D721Med (cell line): ENCODE data around the gene CTNNA3.

ENCODE experiments used
- DNase-seq: peaks from one replicate; pipeline ENCODE4 v3.0.0; 2011; ENCODE audit warnings: low spot score; ENCODE audit not compliant: insufficient read length
- FAIRE-seq: peaks from 2 replicates; lab custom pipeline; 2011; peaks lifted over from hg19 to GRCh38; lab: Jason Lieb, UNC
- TF ChIP-seq, protein P1 (sequence below): IDR thresholded peaks from 2 replicates; pipeline ENCODE4 v1.5.1; 2012; ENCODE audit warnings: mild to moderate bottlenecking, control low read depth; ENCODE audit not compliant: insufficient read depth; ENCODE audit errors: missing control alignments

Gene CTNNA3

DNA sequence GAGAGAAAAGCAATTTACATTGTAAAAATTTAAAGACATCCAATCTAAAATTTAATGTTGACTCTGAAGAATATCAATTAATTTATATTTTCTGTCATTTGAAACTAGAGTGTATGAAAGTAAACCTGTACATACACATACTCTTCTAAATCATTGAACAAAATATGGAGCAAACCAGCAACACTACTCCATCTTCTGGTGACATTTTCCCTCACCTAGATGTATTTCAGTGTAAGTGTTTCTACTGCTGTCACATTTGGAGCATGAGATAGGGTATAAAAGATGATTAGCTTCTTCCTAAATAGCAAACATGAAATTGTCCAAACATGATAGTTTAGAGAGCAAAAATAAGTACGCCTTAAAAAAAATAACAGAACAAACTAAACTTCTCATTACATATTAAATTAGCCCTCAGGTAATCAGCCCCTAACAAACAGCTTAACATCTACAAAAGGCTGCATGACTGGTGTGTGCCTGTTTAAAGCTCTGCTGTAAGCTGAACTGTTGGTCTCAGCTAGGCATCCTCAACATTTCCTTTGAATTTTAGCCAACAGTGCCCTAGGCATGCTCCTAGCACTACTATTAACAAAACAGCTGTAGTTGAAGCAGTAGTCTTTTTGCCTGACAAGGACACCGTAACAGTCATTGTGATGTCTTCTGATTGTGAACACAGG is 189.8 kb downstream of the CTNNA3 start:
- TF ChIP-seq, protein P1, sequence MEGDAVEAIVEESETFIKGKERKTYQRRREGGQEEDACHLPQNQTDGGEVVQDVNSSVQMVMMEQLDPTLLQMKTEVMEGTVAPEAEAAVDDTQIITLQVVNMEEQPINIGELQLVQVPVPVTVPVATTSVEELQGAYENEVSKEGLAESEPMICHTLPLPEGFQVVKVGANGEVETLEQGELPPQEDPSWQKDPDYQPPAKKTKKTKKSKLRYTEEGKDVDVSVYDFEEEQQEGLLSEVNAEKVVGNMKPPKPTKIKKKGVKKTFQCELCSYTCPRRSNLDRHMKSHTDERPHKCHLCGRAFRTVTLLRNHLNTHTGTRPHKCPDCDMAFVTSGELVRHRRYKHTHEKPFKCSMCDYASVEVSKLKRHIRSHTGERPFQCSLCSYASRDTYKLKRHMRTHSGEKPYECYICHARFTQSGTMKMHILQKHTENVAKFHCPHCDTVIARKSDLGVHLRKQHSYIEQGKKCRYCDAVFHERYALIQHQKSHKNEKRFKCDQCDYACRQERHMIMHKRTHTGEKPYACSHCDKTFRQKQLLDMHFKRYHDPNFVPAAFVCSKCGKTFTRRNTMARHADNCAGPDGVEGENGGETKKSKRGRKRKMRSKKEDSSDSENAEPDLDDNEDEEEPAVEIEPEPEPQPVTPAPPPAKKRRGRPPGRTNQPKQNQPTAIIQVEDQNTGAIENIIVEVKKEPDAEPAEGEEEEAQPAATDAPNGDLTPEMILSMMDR, result no peak
- no peak for DNase-seq
- no peak for FAIRE-seq

DNA sequence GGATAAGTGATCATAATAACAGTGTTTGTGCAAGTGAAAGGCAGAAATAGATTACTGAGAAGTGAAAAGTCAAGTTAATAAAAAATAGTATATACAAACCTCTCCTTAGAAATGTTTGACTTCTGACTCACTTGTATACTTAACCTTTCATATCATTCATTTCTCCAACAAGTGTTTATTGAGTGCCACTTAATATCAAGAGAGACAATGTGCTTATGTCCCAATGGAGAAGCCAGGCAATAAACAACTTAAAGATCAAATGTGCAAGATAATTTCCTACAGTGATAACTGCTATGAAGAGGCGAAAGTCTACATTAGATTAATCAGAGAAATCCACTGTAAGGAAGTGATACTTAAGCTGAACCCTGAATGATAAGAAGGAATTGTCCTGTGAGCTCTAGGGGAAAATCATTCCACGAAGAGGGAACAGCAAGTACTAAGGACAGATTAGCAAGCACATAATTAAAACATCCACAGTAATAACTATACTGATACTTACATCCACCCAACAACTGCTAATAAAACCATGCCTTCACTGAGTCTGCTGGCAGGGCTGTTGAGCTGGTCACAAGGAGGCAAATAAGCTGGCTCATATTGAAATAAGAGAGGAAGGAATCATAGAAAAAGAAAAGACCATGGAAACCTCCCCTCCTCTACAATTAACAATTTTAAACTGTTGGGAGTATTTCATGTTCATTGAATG is 203.5 kb downstream of the CTNNA3 start:
- TF ChIP-seq, protein P1, result no peak
- no peak for FAIRE-seq
- DNase-seq, result no peak

DNA sequence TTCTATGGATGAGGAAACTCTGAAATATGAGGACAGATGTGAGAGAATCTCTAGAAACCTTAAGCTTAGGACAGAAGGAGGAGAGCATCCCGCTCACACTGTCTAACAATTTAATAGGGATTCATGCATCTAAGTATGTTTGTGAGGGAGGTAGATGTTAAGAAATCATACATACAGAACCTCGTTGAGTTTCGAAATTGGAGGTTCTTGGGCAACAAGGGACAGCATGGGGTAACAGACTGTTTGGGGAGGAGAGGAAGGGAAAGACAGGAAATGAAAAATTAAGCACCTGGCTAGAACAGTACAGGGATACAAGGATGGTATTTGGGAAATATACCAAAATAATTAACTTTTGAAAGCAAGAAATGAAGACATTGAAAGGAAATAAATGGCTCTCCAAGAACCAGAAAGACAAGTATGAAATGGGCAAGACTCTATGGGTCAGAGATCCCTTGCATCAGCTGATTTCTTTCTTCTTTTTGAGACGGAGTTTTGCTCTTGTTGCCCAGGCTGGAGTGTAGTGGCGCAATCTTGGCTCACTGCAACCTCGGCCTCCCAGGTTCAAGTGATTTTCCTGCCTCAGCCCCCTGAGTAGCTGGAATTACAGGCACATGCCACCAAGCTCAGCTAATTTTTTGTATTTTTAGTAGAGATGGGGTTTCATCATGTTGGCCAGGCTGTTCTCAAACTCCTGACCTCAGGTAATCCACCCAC is 207.9 kb downstream of the CTNNA3 start:
- TF ChIP-seq, protein P1, result no peak
- DNase-seq (no peak), FAIRE-seq (no peak)

DNA sequence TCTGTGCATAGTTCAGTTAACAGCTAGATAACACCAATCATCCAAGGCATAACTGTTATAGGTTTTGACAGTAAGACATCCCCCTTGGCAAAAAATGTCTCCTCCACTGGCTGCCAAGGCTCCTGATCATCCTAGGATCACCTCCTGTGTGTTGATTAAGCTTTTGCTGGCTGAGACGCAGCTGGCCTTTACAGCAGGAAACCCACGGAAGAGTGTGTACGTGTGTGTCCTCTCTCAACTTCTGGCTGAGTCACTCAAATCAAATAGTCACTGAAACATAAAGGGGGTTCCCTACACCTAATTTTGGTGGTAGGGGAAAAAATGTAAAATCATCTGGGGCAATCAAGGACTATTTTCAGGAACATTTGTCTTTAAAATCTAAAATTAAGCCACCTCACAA is 208.8 kb downstream of the CTNNA3 start:
- FAIRE-seq (no peak), DNase-seq (no peak)
- TF ChIP-seq, protein P1, result no peak

DNA sequence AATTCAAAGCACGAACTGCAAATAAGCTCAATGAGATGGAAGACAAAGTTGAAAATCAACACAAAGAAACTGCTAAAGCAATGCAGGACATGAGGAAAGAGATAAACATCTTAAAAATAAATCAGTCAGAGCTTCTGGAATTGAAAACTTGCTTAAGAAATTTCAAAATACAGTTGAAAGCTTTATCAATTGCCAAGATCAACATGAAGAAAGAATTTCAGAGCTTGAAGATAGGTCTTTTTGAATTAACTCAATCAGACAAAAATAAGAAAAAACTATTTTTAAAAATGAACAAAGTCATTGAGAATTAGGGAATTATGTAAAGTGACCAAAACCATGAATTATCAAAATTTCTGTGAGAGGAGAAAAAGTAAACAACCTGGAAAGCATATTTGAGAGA is 218.1 kb downstream of the CTNNA3 start:
- TF ChIP-seq, protein P1, result no peak
- no peak for FAIRE-seq
- DNase-seq, result no peak

DNA sequence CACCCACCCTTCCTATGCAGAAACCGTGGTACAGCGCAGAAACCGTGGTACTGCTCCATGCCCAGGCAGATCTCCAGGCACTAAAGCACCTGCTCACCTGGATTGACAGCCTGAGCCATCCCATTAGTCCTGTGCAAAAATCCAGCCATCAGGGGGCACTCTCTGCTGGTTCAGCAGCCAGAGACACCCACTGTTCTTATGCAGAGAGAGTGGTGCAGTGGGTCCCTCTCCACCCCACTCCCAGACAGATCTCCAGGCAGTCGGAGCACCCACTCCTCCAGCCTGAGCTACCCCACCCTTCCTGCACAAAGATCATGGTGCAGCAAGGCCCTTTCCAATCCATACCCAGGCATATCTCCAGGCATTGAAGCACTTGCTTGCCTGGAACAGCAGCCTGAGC is 219.8 kb downstream of the CTNNA3 start:
- no peak for DNase-seq
- TF ChIP-seq, protein P1, result no peak
- no peak for FAIRE-seq
